IPS-18c (cell line): ENCODE data around the gene DIS3L2.

Experiments used
- H3K4me3 ChIP-seq: 2 replicates; pipeline ENCODE4 v1.7.0; 2013; ENCODE audit warnings: low read depth, mild to moderate bottlenecking, low read length, moderate library complexity; ENCODE audit not compliant: insufficient read depth
- H3K9me3 ChIP-seq: one replicate; pipeline ENCODE4 v1.6.1; 2013; ENCODE audit warnings: mild to moderate bottlenecking, low read length, moderate library complexity; ENCODE audit not compliant: control insufficient read depth, insufficient read depth

Gene DIS3L2

GRCh38 chr2:232385660-232386489, 424.4 kb downstream of the DIS3L2 start:
- H3K4me3 ChIP-seq = peak overlapping the region; percentile 31

GRCh38 chr2:232386490-232386739, 424.9 kb downstream of the DIS3L2 start:
- Histone ChIP-seq H3K9me3 (no peaks in the 10 kb centered on the region), H3K4me3 (peak overlapping the region; percentile 31)

More at GRCh38 chr2:232385660-232386489, 424.4 kb downstream of the DIS3L2 start:
- no peaks in the 10 kb centered on the region for H3K9me3 ChIP-seq
